Measurements from ENCODE around the gene SLC5A9.
"Not testable (repeated sequence)": the region's sequence is repeated elsewhere in the genome, so short reads cannot be mapped to it uniquely, and the experiment has no call there.

SLC5A9 gene

DNA sequence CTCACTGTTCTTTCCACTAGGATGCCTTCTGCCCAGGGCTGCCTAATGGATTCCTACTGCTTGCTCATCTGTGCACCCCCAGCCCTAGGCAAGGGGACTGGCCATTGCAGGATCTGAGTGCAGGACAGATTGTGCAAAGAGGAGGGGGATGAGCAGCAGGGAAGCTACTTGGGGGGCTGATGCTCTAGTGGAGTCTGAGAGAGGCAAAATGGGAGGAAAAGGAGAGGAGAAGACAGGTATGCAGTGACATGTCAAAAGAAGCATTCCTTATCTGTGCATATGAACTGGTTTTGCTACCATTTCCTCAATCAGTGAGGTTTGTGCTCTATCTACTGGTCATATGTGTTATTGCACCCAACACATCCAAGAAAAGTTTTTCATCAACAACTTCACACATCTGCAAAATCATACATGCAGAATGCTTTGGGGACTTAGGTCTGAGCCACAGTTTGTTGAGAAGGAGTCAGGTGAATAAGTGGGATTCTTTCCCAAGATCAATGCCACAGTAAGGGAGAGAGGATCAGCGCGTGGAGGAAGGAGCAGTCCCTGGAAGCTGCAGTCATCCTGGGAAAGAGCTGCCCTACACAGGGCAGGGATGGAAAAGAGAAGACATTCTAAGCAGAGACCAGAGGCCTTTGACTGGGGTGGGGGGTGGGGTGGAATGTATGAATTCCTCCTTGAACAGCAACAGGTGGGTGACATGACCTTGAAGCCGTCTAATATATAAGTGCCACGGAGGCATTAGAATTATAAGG, 14.4 kb downstream of the SLC5A9 start:
- no peak for DNase-seq (ENCODE audit: low read depth in 1 of 2, low spot score in 1 of 2)

- no peak for DNase-seq (ENCODE audit: low read depth in 1 of 2, low spot score in 1 of 2)
Measured at GRCh38 chr1:48242141-48242736, 19.7 kb downstream of the SLC5A9 start.

DNA sequence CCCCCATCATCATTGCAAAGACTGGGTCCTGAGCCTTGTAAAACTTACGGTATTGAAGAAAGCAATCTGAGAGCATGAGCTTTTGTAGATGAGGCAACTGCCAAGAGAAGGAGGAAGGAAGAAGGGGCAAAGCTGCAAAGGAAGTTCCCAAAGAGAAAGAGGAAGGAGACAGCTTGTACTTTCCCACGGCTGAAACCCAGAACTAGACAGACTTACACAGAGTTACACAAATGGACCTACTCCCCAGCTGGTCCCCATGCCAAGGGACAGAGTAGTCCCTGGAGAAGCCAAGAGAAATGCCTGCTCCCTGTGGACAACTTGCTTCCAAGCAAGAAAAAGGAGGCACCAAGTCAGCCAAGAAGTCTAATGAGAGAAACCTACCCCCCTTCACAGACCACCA, 22.6 kb downstream of the SLC5A9 start:
- DNase-seq (ENCODE audit: low read depth in 1 of 2, low spot score in 1 of 2) = no peak

GRCh38 chr1:48246727-48247126, 24.2 kb downstream of the SLC5A9 start:
- DNase-seq (ENCODE audit: low read depth in 1 of 2, low spot score in 1 of 2) = no peak

DNA sequence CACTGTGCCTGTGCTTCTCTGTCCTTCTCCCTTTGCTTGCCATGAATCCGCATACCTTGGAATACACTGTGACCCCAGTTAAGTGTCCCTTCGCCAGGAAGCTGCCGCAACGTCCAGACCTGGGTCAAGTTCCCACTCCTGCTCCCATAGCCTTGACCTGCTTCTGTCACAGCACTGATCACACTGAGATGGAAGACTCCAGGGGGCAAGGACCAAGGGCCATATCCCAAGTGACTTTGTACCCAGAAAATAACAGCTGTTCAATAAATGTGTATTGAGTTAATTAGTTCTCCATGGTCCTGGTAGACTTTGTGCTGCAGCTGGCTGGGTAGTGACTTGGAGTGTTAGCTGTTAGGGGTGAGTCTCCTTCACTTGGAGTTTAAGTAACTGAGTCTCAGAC, 25.8 kb downstream of the SLC5A9 start:
- no peak for DNase-seq (ENCODE audit: low read depth in 1 of 2, low spot score in 1 of 2)

- DNase-seq (ENCODE audit: low read depth in 1 of 2, low spot score in 1 of 2) = no peak
Measured at GRCh38 chr1:48249868-48250267, 27.4 kb downstream of the SLC5A9 start.

- DNase-seq (ENCODE audit: low read depth in 1 of 2, low spot score in 1 of 2) = no peak
Measured at GRCh38 chr1:48250572-48250971, 28.1 kb downstream of the SLC5A9 start.

DNA sequence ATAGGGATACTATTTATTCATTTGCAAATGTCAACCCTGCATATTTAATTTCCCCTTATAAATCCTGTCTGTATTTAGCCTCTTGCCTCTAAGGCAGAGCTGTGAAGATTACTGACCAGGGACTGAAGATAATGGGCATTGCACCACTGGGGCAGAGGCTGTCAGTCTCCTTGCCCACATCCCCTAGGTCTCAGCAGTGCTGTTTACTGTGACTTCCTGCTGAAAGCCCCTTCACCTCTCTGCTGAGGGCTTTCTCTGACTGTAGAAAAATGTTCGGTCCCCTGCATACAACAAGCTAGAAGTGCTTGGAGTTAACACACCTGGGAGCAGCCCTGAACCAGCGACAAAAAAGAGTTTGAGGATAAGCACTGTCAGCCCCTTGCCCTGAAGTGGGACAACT, 28.8 kb downstream of the SLC5A9 start:
- no peak for DNase-seq (ENCODE audit: low read depth in 1 of 2, low spot score in 1 of 2)

GRCh38 chr1:48251821-48252220, 29.3 kb downstream of the SLC5A9 start:
- DNase-seq (ENCODE audit: low read depth in 1 of 2, low spot score in 1 of 2) = no peak

DNA sequence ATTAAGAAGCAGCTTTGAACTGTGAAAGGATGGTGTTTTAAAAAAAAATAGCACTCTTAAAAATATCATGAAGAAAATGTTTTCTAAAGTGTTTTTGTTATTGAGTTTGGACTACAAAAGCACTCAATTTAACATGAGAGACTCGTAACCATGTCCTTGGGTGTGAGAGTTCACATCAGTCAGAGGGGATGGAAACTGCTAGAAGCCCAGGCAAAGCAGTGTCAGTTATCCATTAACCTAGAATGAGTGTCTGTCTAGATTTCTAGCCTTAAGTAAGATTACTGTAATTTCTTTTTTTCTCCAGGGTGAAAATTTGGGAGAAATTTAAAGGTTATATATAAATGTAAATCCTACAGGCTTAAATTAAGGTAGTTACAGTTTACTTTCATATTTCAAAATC, 31.7 kb downstream of the SLC5A9 start:
- no peak for DNase-seq (ENCODE audit: low read depth in 1 of 2, low spot score in 1 of 2)

GRCh38 chr1:48258106-48258505, 35.6 kb downstream of the SLC5A9 start:
- DNase-seq (ENCODE audit: low read depth in 1 of 2, low spot score in 1 of 2) = no peak

DNA sequence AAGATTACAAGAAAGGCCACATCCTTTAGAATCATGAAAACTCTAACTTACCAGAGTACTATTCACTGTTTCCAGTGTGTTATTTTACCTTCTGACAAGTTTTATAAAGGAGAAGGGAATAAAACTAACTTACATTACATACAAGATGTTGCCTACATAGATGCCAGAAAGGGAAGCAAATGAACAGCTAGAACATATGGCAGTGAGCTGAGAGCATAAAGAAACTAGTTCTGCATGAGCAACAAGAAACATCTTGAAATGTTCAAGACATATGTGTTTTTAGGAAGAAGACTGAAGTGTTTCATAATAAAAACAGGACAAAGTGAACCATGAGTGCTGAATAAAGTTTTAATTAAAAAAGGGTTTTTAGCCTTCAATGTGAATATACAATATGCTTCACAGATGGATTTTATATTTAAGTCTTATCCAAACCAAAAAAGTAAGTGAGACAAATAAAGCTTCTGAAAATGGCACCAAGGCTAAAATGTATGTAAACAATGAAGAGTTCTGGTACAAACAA, 39.4 kb downstream of the SLC5A9 start:
- DNase-seq (ENCODE audit: low read depth in 1 of 2, low spot score in 1 of 2) = no peak

DNA sequence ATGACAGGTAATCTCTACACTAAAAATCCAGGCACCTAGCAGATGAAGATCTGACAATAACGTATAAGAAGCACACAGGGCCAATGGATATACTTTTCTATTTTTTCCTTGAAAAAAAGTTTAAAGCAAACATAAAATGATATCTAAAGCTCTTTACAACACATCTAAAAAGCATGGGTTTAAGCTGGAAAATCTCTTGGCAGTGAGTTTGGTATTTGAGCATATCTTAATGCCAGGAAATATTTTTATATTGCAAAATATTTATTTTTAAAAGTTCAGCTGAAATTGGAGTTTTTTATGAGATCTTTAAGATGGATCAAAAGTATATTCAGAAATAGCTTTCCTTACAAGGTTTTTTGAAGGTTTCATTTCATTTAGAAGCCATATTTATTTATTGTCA, 40.5 kb downstream of the SLC5A9 start:
- no peak for DNase-seq (ENCODE audit: low read depth in 1 of 2, low spot score in 1 of 2)

DNA sequence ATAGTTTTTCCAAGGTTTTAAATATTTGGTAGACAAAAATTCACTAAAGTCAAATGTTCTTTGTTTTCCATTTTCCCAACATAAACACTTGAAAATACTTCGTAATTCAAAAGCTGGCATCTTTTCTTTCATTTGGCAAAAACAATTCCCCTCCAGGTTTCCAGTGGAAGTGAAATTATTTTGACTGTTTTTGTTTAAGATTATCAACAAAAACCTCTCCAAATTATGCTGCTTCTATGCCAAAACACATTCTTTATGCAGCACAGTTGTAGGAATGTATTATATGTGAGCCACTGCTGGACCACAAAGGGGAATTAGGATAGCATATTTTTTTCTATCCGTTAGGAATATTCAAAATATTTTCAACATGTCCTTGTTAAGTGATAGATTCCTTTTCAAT, 44.1 kb downstream of the SLC5A9 start:
- DNase-seq (ENCODE audit: low read depth in 1 of 2, low spot score in 1 of 2) = no peak

GRCh38 chr1:48277437-48277836, 54.9 kb downstream of the SLC5A9 start:
- DNase-seq (ENCODE audit: low read depth in 1 of 2, low spot score in 1 of 2) = not testable (repeated sequence)

GRCh38 chr1:48282329-48282728, 59.8 kb downstream of the SLC5A9 start:
- DNase-seq (ENCODE audit: low read depth in 1 of 2, low spot score in 1 of 2) = not testable (repeated sequence)

GRCh38 chr1:48284696-48285420, 62.3 kb downstream of the SLC5A9 start:
- DNase-seq (ENCODE audit: low read depth in 1 of 2, low spot score in 1 of 2) = not testable (repeated sequence)

- DNase-seq (ENCODE audit: low read depth in 1 of 2, low spot score in 1 of 2) = no peak
Measured at GRCh38 chr1:48285525-48285924, 63.0 kb downstream of the SLC5A9 start.

DNA sequence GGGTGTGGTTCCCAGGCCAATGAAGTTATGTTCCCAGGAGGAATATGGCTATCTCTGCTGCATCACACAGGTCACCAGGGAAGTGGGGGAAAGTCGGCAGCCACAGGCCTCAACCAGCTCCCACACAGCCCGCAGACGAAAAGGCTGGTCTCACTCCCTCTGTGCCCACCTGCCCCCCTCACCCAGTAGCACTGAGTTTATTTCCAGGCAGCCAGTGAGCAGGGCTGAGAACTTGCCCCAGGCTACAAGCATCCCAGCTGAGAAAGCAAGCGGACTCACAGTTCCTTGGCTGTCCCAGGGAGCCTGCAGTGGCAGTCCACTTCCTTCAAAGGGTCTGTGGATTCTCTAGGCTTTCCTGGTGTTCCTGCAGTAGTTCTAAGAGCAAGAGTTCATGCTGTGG, 68.9 kb downstream of the SLC5A9 start:
- DNase-seq (ENCODE audit: low read depth in 1 of 2, low spot score in 1 of 2) = no peak

DNA sequence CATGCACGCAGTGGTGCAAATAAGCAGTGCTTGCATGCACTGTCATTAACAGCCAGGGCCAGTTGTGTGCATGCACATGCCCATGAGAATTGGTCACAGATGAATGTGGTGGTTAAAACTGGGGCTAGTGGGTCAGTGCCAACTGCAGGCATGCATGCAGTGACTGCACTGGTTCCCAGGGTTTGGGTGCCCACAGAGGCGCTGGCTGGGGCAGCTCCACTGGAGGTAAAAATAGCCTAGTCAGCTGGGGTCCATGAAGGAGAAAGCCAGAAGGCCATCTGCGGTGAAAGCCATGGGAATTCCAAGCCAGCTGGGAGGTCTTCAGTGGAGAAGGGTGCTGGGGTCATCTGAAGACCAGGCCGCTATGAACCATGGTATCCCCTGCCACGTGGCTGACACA, 70.2 kb downstream of the SLC5A9 start:
- DNase-seq (ENCODE audit: low read depth in 1 of 2, low spot score in 1 of 2) = no peak

GRCh38 chr1:48294094-48294493, 71.6 kb downstream of the SLC5A9 start:
- not testable (repeated sequence) for DNase-seq (ENCODE audit: low read depth in 1 of 2, low spot score in 1 of 2)

GRCh38 chr1:48294656-48295055, 72.1 kb downstream of the SLC5A9 start:
- DNase-seq (ENCODE audit: low read depth in 1 of 2, low spot score in 1 of 2) = no peak

Measured in activated T-helper 1 cell treated with anti-CD3 and anti-CD28 coated beads, Interleukin-2, amount 50 U/mL, for 16 hours (primary cell).